HepG2 (cell line): ENCODE data around the gene ANO2. TPM values are rescaled to one million over a fixed set of nuclear protein-coding genes. Genes with fewer than 3 reads are reported as not detected.

Source experiments
- ATAC-seq: fragments of 200-7000 bp; cut with Tn5 transposase; 3 replicates; pipeline ENCODE4 v1.9.1; 2020; ENCODE audit warnings: mild to moderate bottlenecking, moderate library complexity
- BruUV-seq: library from RNA; stranded (reverse); fragments of 400-500 nt; replicated peaks from 2 replicates; lab custom pipeline; 2021; lab: Mats Ljungman, UMichigan
- CTCF ChIA-PET: fragments of 300-600 bp; formaldehyde crosslinking; extraction: SDS; loops from one replicate; lab custom pipeline; 2021; ENCODE audit warnings: low total read pairs, inconsistent platforms, low intra/inter-chr PET ratio; lab: Yijun Ruan, JAX
- POLR2A ChIA-PET: fragments of 350-600 bp; sonication (Branson Sonifier 250); formaldehyde crosslinking; loops from one replicate; lab custom pipeline; 2020; ENCODE audit warnings: antibody characterized with exemption, inconsistent platforms; lab: Yijun Ruan, JAX
- DNase-seq: peaks from one replicate; pipeline ENCODE4 v3.0.0-alpha.2; 2015; ENCODE audit warnings: low spot score
- FAIRE-seq: peaks from 3 replicates; lab custom pipeline; 2011; peaks lifted over from hg19 to GRCh38; lab: Jason Lieb, UNC
- H2AFZ ChIP-seq: one replicate; pipeline ENCODE4 v1.6.1; 2011; ENCODE audit warnings: low read length, inconsistent platforms
- H3K27ac ChIP-seq: fragments of 300-600 bp; 3 replicates; pipeline ENCODE4 v1.8.0; 2011; ENCODE audit warnings: mixed run types, mild to moderate bottlenecking, mixed read lengths, low read length, inconsistent platforms; ENCODE audit not compliant: insufficient read depth; ENCODE audit errors: extremely low read length
- H3K27me3 ChIP-seq, 2 experiments: fragments of 200-600 bp in 1 of 2; 2 replicates in 1 of 2; 3 replicates in 1 of 2; pipeline versions ENCODE4 v1.6.0 to v1.8.0; 2011; ENCODE audit warnings: low read length in 2 of 2, mild to moderate bottlenecking in 2 of 2, moderate library complexity in 2 of 2, inconsistent platforms in 1 of 2; ENCODE audit not compliant: insufficient read depth in 2 of 2, control insufficient read depth in 1 of 2
- H3K36me3 ChIP-seq, 2 experiments: fragments of 200-600 bp in 1 of 2; replicated peaks in 1 of 2; 2 replicates in 1 of 2; 3 replicates in 1 of 2; pipeline versions ENCODE4 v1.5.1 to v1.8.0; 2011; ENCODE audit warnings: low read length in 2 of 2, inconsistent platforms in 1 of 2; ENCODE audit not compliant: insufficient read depth in 2 of 2, control insufficient read depth in 1 of 2
- H3K4me1 ChIP-seq: 2 replicates; pipeline ENCODE4 v1.5.1; 2012; ENCODE audit warnings: low read length, inconsistent platforms; ENCODE audit not compliant: insufficient read depth
- H3K4me2 ChIP-seq: 2 replicates; pipeline ENCODE4 v1.6.0; 2011; ENCODE audit warnings: low read depth, low read length, inconsistent platforms
- H3K4me3 ChIP-seq, 3 experiments: fragments of 200-600 bp in 1 of 3; sonication (generic), shearing (Covaris generic) in 1 of 3; replicated peaks in 1 of 3; 2 replicates each; pipeline ENCODE4 v1.5.1; 2011 to 2016; ENCODE audit warnings: low read length in 3 of 3, inconsistent platforms in 2 of 3, low read depth in 2 of 3, mild to moderate bottlenecking in 2 of 3, control low read depth in 1 of 3, mixed read lengths in 1 of 3; ENCODE audit not compliant: insufficient read depth in 1 of 3
- H3K79me2 ChIP-seq: one replicate; pipeline ENCODE4 v1.6.1; 2011; ENCODE audit warnings: low read length, inconsistent platforms; ENCODE audit not compliant: insufficient read depth
- H3K9ac ChIP-seq: 2 replicates; pipeline ENCODE4 v1.6.0; 2011; ENCODE audit warnings: mild to moderate bottlenecking, low read depth, low read length, inconsistent platforms; ENCODE audit not compliant: insufficient read depth
- H3K9me3 ChIP-seq: 2 replicates; pipeline ENCODE4 v1.5.1; 2012; ENCODE audit warnings: mild to moderate bottlenecking, low read length
- H4K20me1 ChIP-seq: 2 replicates; pipeline ENCODE4 v1.6.0; 2011; ENCODE audit warnings: inconsistent platforms, mild to moderate bottlenecking, low read length, moderate library complexity; ENCODE audit not compliant: insufficient read depth
- FOSL1 ChIP-seq: sonication (generic); formaldehyde crosslinking; IDR thresholded peaks from 2 replicates; pipeline ENCODE4 v1.9.0; 2021; ENCODE audit warnings: missing genetic modification reagents, borderline replicate concordance
- KAT7 ChIP-seq: IDR thresholded peaks from 2 replicates; pipeline ENCODE4 v1.6.1; 2018; ENCODE audit warnings: borderline replicate concordance, missing compliant biosample characterization
- KAT8 ChIP-seq: IDR thresholded peaks from 2 replicates; pipeline ENCODE4 v1.6.1; 2016; ENCODE audit warnings: missing genetic modification reagents, missing compliant biosample characterization
- MAFF ChIP-seq: IDR thresholded peaks from 2 replicates; pipeline ENCODE4 v1.6.1; 2011; ENCODE audit warnings: low read depth, low read length, improper control_type of control experiment
- NFIC ChIP-seq: IDR thresholded peaks from 2 replicates; pipeline ENCODE4 v1.6.1; 2012; ENCODE audit warnings: mild to moderate bottlenecking, low read length, inconsistent platforms
- SAFB2 ChIP-seq: sonication (generic); formaldehyde crosslinking; IDR thresholded peaks from 2 replicates; pipeline ENCODE4 v1.5.1; 2020; ENCODE audit warnings: missing genetic modification reagents, low read depth, mild to moderate bottlenecking, borderline replicate concordance
- ZNF276 ChIP-seq: sonication (generic); formaldehyde crosslinking; IDR thresholded peaks from 2 replicates; pipeline ENCODE4 v1.4.0; 2020; ENCODE audit warnings: mild to moderate bottlenecking, low read depth, missing genetic modification reagents
- ZNF333 ChIP-seq: sonication (generic); formaldehyde crosslinking; IDR thresholded peaks from 2 replicates; pipeline ENCODE4 v1.4.0; 2020; ENCODE audit warnings: mild to moderate bottlenecking, missing genetic modification reagents, borderline replicate concordance
- ZNF441 ChIP-seq: sonication (generic); formaldehyde crosslinking; IDR thresholded peaks from 2 replicates; pipeline ENCODE4 v1.7.0; 2021; ENCODE audit warnings: missing genetic modification reagents, borderline replicate concordance
- ZNF644 ChIP-seq: IDR thresholded peaks from 2 replicates; pipeline ENCODE4 v1.6.1; 2016; ENCODE audit warnings: low read depth
- ZNF772 ChIP-seq: sonication (generic); formaldehyde crosslinking; IDR thresholded peaks from 2 replicates; pipeline ENCODE4 v1.5.0; 2020; ENCODE audit warnings: mild to moderate bottlenecking, missing genetic modification reagents
- WGBS: methylation state at CpG from one replicate; pipeline ENCODE4 v1.1.6; 2017; ENCODE audit warnings: low lambda C conversion rate; 5-methylcytosine and 5-hydroxymethylcytosine counted together
- in situ Hi-C: cut with HindIII; loops from 2 replicates; pipeline ENCODE4 v1.10.0; 2017; ENCODE audit warnings: low pct_unique_long_range_greater_than_20kb; ENCODE audit not compliant: extremely low pct_ligation_motif_present
- intact Hi-C: fragments of 100-400 bp; cut with micrococcal nuclease; formaldehyde crosslinking; loops from one replicate; pipeline ENCODE4 v1.10.0; 2022; ENCODE audit not compliant: unreplicated experiment
- polyA plus RNA-seq, 8 experiments: library from polyadenylated mRNA; depleted of rRNA in 3 of 8; stranded (reverse) in 7 of 8; unstranded in 1 of 8; fragments of >200 nt; fragmentation: Illumina TruSeq in 4 of 8; extraction: Trizol in 4 of 8; gene quantifications; 2 replicates each; pipeline versions ENCODE4 v1.2.1 to v1.2.3, GENCODE V29; 2011 to 2016; ENCODE audit warnings: low read depth in 4 of 8, missing spikeins in 1 of 8, mixed read lengths in 1 of 8; ENCODE audit not compliant: insufficient read depth in 1 of 8
- total RNA-seq, 5 experiments: library from RNA; depleted of rRNA; stranded (reverse); fragments of >200 nt; fragmentation: Illumina TruSeq; extraction: Trizol; gene quantifications; 2 replicates each; pipeline ENCODE4 v1.2.3, GENCODE V29; 2016; ENCODE audit warnings: low read depth in 1 of 5
- TF ChIP-seq, protein P1 (sequence below): sonication (generic); formaldehyde crosslinking; IDR thresholded peaks from 2 replicates; pipeline ENCODE4 v1.5.1; 2020; ENCODE audit warnings: mild to moderate bottlenecking, missing genetic modification reagents

Gene ANO2
- total and polyA plus RNA-seq, 2 of the 13 experiments (the other 11 are each of a cell fraction or from before 2014, with no cell fraction given) = 0.18 TPM; not detected in 1

GRCh38 chr12:5977556-5977955, 32.5 kb upstream of the ANO2 start:
- WGBS = 52% methylated on average over 6 of the region's 6 CpGs
- CTCF ChIA-PET = no interaction called here

DNA sequence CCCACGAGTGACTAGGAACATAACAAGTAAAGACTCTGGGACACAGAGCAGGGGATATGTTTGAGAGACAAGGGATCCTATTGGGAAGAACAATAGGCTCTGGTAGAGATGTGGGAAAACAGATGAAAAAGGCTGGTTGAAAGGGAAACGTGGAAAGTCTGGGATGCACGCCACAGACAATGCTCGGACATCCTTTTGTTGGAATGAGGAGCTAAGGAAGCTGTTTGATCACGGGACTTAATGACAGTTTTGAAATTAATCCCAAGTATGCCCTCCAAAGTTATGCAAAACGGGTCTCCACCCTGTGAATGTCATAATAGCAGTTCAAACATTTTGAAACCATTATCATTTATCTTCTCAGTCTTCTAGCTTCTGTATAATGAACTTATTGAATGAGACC, 31.7 kb upstream of the ANO2 start:
- TF ChIP-seq ZNF772 (CRISPR knock-in tag) = no peak
- TF ChIP-seq, protein P1, sequence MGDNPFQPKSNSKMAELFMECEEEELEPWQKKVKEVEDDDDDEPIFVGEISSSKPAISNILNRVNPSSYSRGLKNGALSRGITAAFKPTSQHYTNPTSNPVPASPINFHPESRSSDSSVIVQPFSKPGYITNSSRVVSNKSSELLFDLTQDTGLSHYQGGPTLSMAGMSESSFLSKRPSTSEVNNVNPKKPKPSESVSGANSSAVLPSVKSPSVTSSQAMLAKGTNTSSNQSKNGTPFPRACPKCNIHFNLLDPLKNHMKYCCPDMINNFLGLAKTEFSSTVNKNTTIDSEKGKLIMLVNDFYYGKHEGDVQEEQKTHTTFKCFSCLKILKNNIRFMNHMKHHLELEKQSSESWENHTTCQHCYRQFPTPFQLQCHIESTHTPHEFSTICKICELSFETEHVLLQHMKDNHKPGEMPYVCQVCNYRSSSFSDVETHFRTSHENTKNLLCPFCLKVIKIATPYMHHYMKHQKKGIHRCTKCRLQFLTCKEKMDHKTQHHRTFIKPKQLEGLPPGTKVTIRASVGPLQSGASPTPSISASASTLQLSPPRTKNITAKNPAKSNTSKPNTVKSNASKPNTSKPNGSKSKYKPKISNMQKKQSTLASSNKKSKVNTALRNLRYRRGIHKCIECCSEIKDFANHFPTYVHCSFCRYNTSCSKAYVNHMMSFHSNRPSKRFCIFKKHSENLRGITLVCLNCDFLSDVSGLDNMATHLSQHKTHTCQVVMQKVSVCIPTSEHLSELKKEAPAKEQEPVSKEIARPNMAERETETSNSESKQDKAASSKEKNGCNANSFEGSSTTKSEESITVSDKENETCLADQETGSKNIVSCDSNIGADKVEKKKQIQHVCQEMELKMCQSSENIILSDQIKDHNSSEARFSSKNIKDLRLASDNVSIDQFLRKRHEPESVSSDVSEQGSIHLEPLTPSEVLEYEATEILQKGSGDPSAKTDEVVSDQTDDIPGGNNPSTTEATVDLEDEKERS (CRISPR knock-in tag) = no peak
- no peak for TF ChIP-seq KAT8 (CRISPR knock-in tag)
- TF ChIP-seq ZNF644 (CRISPR knock-in tag) = no peak
- TF ChIP-seq KAT7 (CRISPR knock-in tag) = no peak
- TF ChIP-seq NFIC = no peak
- no peak for TF ChIP-seq ZNF276
- no peak for TF ChIP-seq MAFF
- Histone ChIP-seq H4K20me1 (no peaks in the 10 kb centered on the region), H2AFZ (no peak overlapping the region), H3K4me1 (no peaks in the 10 kb centered on the region), H3K36me3 (no peaks in the 10 kb centered on the region), H3K9ac (no peak overlapping the region), H3K4me2 (no peak overlapping the region), H3K27me3 (peaks cover 2 to 17% of the 10 kb centered on the region in 2 experiments; a peak in 3 of 5 replicates), H3K27ac (no peak overlapping the region), H3K9me3 (no peaks in the 10 kb centered on the region), H3K79me2 (no peaks in the 10 kb centered on the region), H3K4me3 (no peak overlapping the region)
- no TSS peak for BruUV-seq
- FAIRE-seq (no peak), DNase-seq (no peak), ATAC-seq (no peak)
- WGBS = 15% methylated on average over 6 of the region's 6 CpGs
- POLR2A ChIA-PET = no interaction called here
- CTCF ChIA-PET = no interaction called here
- intact Hi-C loops = no loop called here
- in situ Hi-C loops = no loop called here

More at GRCh38 chr12:5977556-5977955, 32.5 kb upstream of the ANO2 start:
- H4K20me1 ChIP-seq = no peaks in the 10 kb centered on the region
- DNase-seq (no peak), FAIRE-seq (no peak), ATAC-seq (no peak)
- BruUV-seq = no TSS peak
- POLR2A ChIA-PET = no interaction called here
- no peak overlapping the region for H2AFZ ChIP-seq
- H3K4me1 ChIP-seq = no peaks in the 10 kb centered on the region
- no peak overlapping the region for H3K4me3 ChIP-seq
- H3K9me3 ChIP-seq = no peaks in the 10 kb centered on the region
- no peaks in the 10 kb centered on the region for H3K79me2 ChIP-seq
- intact Hi-C loops (no loop called here), in situ Hi-C loops (no loop called here)
- H3K36me3 ChIP-seq = no peaks in the 10 kb centered on the region
- H3K4me2 ChIP-seq = no peak overlapping the region
- TF ChIP-seq FOSL1 (CRISPR knock-in tag) (no peak), ZNF441 (CRISPR knock-in tag) (no peak), SAFB2 (CRISPR knock-in tag) (no peak), ZNF333 (CRISPR knock-in tag) (no peak)
- H3K9ac ChIP-seq = no peak overlapping the region
- H3K27ac ChIP-seq = no peak overlapping the region
- peaks cover 2 to 17% of the 10 kb centered on the region in 2 experiments; a peak in 3 of 5 replicates for H3K27me3 ChIP-seq
